GM12878 (cell line): Measurements from ENCODE around the gene AFF2.

Experiments used
- FOXM1 ChIP-seq: IDR thresholded peaks from 2 replicates; pipeline ENCODE4 v1.6.1; 2012; ENCODE audit warnings: low read depth, mild to moderate bottlenecking, inconsistent platforms, low read length, moderate library complexity
- PAX5 ChIP-seq: IDR thresholded peaks from 2 replicates; pipeline ENCODE4 v1.6.1; 2011; ENCODE audit warnings: low read depth, low read length, borderline replicate concordance
- POLR2AphosphoS5 ChIP-seq: IDR thresholded peaks from 2 replicates; pipeline ENCODE4 v1.6.1; 2011; ENCODE audit warnings: mild to moderate bottlenecking, low read length, inconsistent platforms
- TF ChIP-seq, protein P1 (sequence below), 3 experiments: IDR thresholded peaks in 2 of 3; conservative IDR thresholded peaks in 1 of 3; 2 replicates each; pipeline ENCODE4 v1.5.1; 2011; ENCODE audit warnings: low read depth in 3 of 3, low read length in 3 of 3, mild to moderate bottlenecking in 3 of 3, control low read depth in 2 of 3, moderate library complexity in 2 of 3, inconsistent platforms in 1 of 3, mixed read lengths in 1 of 3; ENCODE audit not compliant: control insufficient read depth in 2 of 3, insufficient read depth in 1 of 3; ENCODE audit errors: extremely low read depth in 1 of 3

DNA sequence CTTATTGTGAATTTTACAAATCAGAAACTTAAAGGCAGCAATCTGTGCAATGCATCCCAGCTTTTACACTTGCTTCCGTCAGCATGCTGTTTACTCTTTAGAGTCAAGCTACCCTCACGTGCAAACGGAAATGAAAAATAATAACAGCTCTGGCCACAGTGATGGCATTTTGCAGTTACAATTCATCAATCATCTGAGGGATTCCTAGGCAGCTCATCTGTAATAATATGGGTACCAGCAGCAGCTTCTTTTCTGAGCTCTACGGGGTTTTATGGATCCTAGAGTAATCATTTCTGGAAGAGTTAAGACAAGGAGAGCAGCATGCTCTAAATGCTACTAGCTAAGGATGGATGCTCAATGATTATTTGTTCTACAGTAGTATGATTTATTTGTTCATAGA lies 313.6 kb downstream of the AFF2 start:
- TF ChIP-seq, protein P1, sequence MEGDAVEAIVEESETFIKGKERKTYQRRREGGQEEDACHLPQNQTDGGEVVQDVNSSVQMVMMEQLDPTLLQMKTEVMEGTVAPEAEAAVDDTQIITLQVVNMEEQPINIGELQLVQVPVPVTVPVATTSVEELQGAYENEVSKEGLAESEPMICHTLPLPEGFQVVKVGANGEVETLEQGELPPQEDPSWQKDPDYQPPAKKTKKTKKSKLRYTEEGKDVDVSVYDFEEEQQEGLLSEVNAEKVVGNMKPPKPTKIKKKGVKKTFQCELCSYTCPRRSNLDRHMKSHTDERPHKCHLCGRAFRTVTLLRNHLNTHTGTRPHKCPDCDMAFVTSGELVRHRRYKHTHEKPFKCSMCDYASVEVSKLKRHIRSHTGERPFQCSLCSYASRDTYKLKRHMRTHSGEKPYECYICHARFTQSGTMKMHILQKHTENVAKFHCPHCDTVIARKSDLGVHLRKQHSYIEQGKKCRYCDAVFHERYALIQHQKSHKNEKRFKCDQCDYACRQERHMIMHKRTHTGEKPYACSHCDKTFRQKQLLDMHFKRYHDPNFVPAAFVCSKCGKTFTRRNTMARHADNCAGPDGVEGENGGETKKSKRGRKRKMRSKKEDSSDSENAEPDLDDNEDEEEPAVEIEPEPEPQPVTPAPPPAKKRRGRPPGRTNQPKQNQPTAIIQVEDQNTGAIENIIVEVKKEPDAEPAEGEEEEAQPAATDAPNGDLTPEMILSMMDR (IDR thresholded peaks at IDR 0.05 in 2 of 3, conservative IDR thresholded peaks at IDR 0.05 in 1 of 3; ENCODE audit: control insufficient read depth in 2 of 3, extremely low read depth in 1 of 3, insufficient read depth in 1 of 3, low read depth in 3 of 3, low read length in 3 of 3): no peak
- TF ChIP-seq POLR2AphosphoS5 (no peak), FOXM1 (no peak), PAX5 (no peak)
